SW 1271 (cell line): ENCODE results near the gene C2CD3.
"Not testable (repeated sequence)": the region's sequence is repeated elsewhere in the genome, so short reads cannot be mapped to it uniquely, and the experiment has no call there.

Experiments used
- DNase-seq, 2 experiments: peaks; one replicate each; lab custom pipeline; 2025; lab: John Stamatoyannopoulos, UW

C2CD3 gene

DNA sequence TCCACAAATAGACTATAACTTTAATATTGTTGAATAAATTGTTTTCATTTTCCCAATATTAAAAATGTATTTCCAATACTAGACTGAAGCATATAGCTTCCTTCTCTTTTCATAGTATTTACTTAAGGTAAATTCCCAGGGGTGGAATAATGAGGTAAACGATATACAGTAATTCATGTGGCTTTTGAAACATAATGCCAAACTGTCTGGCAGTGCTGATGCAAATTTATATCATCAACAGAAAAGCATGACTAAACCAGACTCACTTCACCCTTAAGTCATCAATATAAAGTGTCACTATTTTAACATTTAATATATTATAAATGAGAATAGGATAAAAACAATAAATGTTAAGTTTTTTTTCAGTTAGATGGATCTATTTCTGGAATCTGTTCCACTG is 13.6 kb downstream of the C2CD3 start:
- DNase-seq = no peak

DNA sequence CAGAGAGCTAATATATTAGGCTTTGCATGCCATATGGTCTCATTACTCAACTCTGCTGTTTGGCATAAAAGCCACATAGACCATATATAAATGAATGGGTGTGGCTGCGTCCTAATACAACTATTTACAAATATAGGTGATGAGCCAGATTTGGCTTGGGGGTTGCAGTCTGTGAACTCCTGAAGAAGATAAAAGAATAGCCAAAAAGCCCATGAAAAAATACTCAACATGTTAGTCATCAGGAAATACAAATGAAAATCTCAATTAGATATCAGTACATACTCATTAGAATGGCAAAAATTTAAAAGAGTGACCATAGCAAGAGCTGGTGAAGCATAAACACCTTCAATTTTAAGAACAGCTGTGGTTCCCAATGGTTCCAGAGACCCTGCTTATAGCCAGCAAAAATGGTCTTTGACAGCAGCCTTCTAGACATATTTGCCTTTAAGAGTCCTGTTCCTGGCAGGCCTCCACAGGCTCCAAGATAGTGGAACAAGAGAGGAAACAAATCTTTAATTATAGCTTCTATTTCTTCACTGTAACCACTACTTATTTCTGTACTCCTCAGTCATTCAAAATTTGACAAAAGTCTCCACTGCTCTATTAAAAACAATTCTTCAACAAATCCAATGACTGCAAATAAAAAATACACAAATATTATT is 16.1 kb downstream of the C2CD3 start:
- DNase-seq = peak in 1 of 2 experiments; percentile 28

DNA sequence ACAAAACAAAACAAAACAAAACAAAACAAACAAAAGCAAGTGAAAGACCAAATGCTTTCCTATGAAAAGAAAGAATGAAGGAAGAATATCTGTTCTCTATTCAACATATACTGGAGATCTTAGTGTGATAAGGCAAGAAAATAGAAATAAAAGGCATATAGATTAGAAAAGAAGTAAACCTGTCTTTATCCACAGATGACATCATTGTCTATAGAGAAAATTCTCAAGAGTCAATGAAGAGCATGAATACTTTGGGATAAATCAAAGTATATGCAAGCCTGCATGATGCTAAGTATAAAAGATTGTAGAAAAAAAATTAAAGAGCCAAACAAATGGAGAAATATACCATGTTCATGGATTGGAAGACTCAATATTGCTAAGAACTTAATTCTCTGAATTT is 17.6 kb downstream of the C2CD3 start:
- no peak for DNase-seq

DNA sequence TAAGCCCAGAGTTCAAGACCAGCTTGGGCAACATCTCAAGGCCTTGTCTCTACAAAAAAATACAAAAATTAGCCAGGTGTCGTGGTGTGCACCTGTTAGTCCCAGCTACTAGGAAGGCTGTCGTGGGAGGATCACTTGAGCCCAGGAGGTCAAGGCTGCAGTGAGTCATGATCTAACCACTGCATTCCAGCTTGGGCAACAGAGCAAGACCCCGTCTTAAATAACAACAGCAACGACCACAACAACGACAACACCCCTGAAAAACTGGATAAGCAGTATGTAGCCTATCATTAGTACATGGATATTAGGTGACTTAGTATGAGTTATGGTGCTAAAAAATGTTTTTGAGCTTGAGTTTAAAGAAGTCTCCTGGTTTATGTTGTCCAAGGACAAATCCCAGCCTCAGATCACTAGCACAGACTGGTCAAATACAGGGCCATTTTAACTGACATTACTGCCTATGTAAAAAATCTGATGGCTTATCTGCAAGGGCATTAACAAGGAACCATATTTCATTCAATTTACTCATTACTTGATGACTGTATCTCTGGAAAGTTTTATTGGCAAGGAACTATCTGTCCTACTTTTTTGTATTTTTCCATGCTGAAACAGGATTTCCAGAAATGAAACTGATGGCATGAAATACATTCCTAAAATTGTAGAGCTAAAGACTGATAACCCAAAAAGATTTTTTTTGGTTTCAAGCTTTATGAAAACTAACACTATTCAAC is 23.4 kb downstream of the C2CD3 start:
- peak in 1 of 2 experiments; percentile 56 for DNase-seq

DNA sequence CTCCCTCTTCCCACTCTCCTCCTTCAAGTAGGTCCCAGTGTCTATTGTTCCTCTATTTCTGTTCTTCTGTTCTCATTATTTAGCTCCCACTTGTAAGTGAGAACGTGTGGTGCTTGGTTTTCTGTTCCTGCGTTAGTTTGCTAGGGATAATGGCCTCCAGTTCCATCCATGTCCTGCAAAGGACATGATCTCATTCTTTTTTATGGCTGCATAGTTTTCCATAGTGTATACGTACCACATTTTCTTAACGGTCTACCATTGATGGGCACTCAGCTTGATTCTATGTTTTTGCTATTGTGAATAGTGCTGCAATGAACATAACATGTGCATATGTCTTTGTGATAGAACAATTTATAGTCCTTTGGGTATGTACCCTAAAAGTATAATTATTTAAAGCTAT is 26.2 kb downstream of the C2CD3 start:
- DNase-seq = no peak

DNA sequence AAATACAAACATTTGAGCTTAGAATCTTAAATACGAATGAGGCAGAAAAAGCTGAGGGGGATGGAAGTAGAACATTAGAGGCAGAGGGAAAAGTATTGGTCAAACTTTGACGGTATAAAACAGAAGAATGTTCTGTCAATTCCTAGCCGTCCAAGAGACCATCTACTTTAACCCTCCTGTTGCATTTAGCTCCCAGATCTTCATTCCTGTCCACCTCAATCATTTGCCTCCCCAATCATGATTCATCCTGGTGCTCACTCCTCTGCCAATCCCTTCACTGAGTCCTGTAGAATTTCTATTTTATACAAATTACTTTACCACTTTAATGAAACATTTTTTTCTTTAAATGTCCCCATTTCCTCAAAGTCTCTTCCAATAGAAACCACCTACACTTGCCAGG is 28.2 kb downstream of the C2CD3 start:
- no peak for DNase-seq

DNA sequence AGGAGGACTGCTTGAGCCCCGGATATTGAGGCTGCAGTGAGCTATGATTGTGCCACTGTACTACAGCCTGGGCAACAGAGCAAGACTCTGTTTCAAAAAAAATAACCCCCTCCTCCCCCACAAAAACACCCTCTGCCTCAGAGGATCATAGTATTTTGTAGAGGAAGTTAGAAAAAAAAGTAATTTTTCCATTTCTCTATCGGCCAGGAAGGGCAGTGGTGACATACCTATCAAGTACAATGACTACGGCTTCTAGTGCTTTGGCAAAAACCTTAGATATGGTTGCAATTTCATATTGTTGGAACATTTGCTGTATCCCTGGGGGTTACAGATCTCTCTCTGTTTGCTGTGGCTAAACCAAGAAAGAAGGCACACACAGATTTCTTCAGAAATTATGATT is 28.9 kb downstream of the C2CD3 start:
- DNase-seq = no peak

DNA sequence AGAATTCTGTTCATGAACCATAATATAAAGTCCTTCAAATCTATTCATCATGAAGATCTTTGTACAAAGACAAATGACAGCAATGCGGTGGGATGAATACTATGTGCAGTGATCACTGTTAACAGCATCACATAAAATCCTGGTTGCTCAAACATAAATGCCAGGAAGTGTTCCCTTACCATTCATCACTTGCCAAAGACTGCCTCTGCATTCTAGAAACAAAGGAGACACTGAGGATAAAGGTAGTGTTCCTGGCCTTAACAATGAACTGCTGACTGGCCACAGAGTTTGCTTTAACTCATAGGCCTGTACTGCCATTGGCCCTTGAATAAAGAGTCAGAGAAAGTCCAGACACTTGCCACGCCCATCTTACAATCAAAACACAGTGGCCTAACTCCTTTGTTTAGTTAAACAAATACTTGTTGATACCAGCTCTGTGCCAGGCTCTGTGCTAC is 29.5 kb downstream of the C2CD3 start:
- peak in 1 of 2 experiments; percentile 70 for DNase-seq

DNA sequence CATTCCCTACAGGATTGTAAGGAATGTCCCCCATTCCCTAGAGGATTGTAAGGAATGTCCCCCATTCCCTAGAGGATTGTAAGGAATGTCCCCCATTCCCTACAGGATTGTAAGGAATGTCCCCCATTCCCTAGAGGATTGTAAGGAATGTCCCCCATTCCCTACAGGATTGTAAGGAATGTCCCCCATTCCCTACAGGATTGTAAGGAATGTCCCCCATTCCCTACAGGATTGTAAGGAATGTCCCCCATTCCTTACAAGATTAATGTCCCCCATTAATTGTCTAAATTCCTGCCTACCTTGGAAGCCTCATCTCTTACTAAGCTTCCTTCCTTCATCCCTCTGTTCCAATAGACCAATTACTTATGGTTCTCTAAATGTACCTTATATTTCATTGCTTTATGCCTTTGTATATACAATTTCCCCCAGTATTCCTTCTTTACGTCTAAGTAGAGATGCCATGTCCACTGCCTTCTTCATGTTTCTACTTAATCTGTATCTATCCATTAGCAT is 30.8 kb downstream of the C2CD3 start:
- peak in 1 of 2 experiments; percentile 39 for DNase-seq

DNA sequence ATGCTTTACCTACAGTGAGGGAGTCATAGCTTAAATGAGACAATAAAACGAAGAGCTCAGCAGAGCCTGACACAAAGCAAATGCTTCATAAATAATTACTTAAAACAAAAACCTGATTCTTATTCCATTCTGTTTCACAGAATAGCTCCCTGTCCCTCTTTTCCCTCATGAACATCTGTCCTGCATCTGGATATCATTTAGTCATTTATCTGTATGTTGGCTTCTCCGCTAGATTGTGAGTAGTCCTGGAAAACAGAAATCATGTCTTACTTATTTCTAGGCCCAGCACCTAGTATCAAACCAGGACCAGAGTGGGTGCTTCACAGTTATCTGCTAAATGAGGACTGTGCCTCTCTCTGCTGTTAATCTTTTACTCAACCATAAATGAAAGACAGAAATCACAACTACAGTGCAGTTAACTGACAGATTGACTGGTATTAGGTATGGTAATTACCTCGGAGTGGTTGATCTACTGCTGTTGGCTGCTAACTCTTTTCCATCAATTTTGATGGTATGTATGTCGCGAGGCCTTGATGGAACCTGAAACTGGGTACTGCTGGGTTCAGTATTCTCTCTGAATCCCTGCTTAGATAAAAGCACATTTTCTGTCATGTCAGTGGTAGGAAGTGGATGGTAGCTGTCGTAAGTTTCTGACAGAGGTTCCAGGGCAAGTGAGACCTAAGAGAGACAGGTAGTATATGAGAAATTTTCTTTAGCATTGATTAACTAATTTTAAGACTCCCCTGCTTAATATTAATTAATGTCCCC is 31.5 kb downstream of the C2CD3 start:
- peak in 1 of 2 experiments; percentile 45 for DNase-seq

DNA sequence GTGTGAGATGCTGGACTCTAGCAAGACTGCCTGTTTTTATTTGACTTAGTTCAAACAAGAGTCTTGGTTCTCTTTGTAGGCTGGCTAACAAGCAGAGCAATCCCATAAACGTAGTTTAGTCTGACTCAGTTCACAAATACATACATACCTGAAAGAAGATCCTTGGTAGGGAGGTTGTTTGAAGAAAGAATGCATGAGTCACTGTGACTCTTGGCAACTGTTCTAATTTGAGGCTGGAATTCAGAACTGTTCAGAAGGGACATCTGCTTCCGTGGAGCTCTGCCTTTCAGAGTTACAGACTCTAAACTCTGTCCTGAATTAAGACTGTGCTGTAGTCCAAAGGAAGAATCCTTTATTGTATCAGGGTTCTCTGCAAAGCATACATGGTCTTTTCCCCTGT is 32.2 kb downstream of the C2CD3 start:
- DNase-seq = peak; percentile 82 to 99

DNA sequence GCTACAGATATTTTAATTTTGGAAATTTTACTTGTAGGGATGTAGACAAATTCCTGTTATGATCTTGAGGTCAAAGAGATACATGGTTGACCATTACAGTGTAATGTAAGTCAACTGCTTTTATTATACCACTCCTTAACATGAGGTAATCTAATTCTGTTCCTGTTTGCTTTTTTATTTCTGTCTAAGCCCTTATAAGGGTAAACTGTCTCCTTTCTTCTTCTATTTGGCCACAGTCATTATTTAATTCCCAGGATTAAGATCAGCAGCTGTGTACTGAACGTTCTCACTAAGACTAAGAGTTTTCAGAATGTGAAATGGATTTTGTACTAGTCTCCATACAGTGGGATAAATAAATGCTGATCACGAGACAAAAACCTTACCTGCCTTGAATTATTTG is 32.8 kb downstream of the C2CD3 start:
- no peak for DNase-seq

DNA sequence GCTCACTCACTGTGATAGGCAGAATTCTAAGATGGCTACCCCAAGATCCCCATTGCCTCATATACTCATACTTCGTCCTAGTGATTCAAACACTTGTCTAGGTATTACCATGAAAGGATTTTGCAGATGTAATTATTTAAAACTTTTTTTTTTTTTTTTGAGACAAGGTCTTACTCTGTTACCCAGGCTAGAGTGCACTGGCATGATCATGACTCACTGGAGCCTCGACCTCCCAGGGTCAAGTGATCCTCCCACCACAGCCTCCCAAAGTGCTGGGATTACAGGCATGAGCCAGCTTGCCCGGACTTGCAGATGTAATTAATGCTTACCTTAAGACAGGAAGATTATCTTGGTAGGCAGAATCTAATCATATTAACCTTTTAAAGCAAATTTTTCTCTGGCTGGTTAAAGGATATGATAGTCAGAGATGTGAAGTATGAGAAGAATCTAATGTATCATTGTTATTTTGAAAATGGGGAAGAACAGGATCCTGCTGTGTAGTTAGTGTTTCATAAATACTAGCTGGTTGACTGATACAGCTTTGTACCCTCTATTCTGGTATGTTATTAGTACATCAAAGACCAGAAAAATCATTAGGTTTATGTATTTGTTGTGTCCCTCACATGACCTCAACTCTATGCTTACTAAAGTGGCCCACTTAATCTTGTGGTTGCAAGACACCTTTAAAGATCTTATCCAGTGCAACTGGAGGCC is 35.5 kb downstream of the C2CD3 start:
- DNase-seq = peak in 1 of 2 experiments; percentile 43

DNA sequence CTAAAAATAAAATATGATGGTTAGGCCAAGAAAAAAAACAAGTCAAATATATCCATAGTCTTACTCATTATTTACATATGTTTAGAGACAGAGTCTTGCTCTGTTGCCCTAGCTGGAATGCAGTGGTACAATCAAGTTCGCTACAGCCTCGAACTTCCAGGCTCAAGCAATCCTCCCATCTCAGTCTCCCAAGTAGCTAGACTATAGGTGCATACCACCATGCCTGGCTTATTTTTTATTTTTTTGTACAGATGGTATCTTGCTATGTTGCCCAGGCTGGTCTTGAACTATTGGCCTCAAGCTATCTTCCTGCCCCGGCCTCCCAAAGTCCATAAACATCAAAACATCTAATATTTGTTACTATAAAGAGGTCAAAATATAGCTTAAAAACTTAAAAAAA is 36.1 kb downstream of the C2CD3 start:
- DNase-seq = no peak

DNA sequence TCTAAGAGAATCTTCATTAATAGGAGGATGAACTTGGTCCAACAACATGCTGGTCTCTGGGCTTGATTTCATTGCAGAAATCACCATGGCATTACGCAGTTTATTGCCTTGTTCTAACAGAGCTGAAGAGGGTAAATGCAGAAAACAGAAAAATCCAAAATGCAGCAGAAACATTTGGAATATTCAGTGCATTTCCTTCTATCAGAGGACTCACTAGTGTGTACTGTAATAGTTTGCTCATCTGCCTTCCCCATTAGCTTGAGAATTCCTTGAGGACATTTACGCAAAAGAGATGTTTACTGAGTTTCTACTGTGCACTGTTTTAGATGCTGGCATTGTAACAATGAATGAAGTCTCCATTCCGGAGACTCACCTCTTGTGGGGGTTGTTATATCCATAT is 37.4 kb downstream of the C2CD3 start:
- no peak for DNase-seq

DNA sequence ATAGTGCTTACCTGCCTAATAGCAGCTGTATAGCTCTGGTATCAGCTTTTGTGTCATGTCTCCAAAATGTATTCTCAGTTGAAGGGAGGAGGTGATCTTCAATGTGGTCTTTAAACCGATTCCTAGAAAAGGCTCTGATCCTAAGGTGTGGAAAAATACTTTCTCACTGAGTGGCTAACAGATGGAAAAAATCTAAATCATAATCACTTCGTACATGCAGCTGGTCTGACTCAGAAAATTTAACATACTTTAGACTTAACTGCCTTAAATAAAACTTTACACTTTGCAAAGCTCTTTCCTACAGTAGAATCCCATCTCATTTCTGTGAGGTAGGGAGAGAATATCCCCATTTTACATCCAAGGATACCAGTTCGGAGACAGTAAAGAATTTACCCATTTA is 38.0 kb downstream of the C2CD3 start:
- no peak for DNase-seq

DNA sequence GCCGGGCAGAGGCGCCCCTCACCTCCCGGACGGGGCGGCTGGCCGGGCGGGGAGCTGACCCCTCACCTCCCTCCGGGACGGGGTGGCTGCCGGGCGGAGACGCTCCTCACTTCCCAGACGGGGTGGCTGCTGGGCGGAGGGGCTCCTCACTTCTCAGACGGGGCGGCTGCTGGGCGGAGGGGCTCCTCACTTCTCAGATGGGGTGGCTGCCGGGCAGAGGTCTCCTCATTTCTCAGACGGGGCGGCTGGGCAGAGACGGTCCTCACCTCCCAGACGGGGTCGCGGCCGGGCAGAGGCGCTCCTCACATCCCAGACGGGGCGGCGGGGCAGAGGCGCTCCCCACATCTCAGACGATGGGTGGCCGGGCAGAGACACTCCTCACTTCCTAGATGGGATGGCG is 41.7 kb downstream of the C2CD3 start:
- not testable (repeated sequence) for DNase-seq

DNA sequence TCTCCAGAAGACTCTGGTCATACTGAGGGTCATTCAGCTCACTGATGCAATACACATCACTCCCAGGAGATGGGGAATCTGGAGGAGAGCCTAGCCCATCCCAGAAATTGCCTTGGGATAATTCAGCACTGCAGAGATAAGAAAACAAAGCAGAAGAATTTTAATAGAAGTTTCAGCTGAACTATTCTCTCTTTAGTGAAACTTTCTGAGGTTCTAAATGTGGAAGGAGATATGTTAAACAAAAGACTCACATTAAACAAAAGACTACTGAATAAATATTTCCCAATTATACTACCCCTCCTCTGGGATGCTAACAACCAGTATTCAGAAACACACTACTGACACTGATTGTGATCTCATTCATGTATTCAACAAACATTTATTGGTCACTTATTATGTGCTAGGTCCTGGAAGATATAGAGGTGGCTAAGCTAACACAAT is 47.8 kb downstream of the C2CD3 start:
- no peak for DNase-seq

DNA sequence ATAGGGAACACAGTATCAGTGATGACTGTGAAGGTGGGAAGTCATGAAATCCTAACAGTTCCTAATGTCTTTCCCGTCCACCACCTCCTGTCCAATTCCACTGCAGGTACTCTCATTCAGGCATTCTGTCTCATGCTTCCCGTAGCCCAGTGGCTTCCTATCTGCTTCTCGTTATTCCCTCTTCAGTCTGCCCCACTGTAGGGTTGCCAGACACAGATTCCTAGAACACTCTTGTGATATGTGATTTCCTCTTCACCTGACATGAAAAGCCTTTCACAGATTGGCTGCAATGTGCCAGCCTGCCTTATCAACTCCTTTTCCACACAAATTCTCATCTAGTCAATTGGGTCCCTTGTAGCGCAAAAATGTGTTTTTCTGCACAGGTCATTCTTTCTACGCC is 49.0 kb downstream of the C2CD3 start:
- DNase-seq = no peak

DNA sequence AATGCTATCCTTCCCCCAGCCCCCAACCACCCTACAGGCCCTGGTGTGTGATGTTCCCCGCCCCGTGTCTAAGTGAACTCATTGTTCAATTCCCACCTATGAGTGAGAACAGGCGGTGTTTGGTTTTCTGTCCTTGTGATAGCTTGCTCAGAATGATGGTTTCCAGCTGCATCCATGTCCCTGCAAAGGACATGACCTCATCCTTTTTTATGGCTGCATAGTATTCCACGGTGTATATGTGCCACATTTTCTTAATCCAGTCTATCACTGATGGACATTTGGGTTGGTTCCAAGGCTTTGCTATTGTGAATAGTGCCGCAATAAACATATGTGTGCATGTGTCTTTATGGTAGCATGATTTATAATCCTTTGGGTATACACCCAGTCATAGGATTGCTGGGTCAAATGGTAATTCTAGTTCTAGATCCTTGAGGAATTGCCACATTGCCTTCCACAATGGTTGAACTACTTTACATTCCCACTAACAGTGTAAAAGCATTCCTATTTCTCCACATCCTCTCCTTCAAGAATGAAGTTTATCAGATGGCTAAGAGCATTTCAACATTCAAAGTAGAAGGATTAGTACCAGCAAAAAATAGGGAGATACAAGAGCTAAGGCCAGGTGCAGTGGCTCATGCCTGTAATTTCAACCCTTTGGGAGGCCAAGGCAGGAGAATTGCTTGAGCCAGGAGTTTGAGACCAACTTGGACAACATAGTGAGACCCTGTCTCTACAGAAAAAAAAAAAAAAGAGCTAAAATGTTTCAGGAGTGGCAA is 50.4 kb downstream of the C2CD3 start:
- not testable (repeated sequence) for DNase-seq

DNA sequence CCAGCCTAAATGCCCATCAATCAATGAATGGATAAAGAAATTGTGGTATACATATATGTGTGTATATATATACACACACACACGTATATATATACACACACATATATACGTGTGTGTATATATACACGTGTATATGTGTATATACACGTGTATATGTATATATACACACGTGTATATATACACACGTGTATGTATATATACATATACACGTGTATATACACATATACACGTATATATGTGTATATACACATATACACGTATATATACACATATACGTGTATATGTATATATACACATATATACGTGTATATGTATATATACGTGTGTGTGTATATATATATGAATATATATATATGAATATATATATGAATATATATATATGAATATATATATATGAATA is 54.1 kb downstream of the C2CD3 start:
- DNase-seq = no peak
